ENCODE results near the gene ILDR2.

DNA sequence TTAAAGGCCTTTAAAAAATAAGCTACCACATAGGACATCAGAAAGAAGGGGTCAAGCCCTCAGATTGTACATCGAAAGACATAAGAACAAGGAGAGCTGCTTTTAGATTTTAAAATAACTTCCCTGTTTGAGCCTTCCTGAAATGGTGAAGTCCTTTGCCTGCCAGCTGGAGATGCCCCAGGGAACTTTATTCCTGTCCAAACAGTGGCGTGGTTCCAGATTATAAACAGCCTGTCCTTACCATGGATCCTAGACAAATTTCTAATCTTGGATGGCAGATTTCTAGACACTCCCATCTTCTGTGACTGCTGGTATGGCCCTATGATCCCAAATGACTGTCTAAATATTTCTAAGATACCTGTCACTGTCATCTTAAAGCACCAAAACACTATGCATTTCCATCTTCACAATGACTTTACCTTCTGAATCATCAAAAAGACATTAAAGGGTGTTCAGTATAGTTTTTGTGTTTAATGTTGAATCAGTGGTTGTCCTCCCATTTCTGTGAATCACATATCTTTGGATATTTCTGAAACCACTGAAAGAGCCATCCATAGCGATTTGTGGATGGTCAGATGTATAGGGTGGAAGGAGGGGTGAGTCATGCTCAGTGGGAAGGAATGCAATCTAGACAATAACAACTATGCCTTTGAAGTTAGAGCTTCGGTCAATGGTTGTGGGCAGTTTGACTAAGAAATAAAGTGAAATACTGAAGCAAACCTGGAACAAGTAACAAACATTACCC is 23.2 kb downstream of the ILDR2 start:
- TF ChIP-seq POLR2A (IDR thresholded peaks at IDR 0.05): no peak
- TF ChIP-seq, protein P1, sequence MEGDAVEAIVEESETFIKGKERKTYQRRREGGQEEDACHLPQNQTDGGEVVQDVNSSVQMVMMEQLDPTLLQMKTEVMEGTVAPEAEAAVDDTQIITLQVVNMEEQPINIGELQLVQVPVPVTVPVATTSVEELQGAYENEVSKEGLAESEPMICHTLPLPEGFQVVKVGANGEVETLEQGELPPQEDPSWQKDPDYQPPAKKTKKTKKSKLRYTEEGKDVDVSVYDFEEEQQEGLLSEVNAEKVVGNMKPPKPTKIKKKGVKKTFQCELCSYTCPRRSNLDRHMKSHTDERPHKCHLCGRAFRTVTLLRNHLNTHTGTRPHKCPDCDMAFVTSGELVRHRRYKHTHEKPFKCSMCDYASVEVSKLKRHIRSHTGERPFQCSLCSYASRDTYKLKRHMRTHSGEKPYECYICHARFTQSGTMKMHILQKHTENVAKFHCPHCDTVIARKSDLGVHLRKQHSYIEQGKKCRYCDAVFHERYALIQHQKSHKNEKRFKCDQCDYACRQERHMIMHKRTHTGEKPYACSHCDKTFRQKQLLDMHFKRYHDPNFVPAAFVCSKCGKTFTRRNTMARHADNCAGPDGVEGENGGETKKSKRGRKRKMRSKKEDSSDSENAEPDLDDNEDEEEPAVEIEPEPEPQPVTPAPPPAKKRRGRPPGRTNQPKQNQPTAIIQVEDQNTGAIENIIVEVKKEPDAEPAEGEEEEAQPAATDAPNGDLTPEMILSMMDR (IDR thresholded peaks at IDR 0.05): no peak
- TF ChIP-seq EP300 (IDR thresholded peaks at IDR 0.05): no peak
- peak in 2 of 4 donors; percentile 61 to 71 for TF ChIP-seq POLR2AphosphoS5 (IDR thresholded peaks at IDR 0.05)
